ENCODE measurements around the gene MAP7D2. TPM values are rescaled to one million over a fixed set of nuclear protein-coding genes. Genes with fewer than 3 reads are reported as not detected.

Gene MAP7D2
- total and polyA plus RNA-seq, 4 donors = 0.16 to 1.5 (median 0.42) TPM

- Histone ChIP-seq H3K27ac (ENCODE audit: low read depth in 1 of 2, low read length in 2 of 2) (no peak overlapping the region), H3K27me3 (ENCODE audit: control insufficient read depth in 4 of 4, insufficient read depth in 4 of 4, low read length in 3 of 4) (no peaks in the 10 kb centered on the region), H3K9ac (ENCODE audit: low read depth in 1 of 2, low read length in 2 of 2) (no peak overlapping the region), H3K9me3 (ENCODE audit: control insufficient read depth in 4 of 4, low read length in 3 of 4) (no peaks in the 10 kb centered on the region), H3K4me1 (ENCODE audit: control insufficient read depth in 4 of 4, insufficient read depth in 4 of 4, low read length in 3 of 4) (no peaks in the 10 kb centered on the region), H3K36me3 (ENCODE audit: control insufficient read depth in 4 of 4, insufficient read depth in 3 of 4, low read depth in 1 of 4, low read length in 3 of 4) (peaks cover 4 to 32% (median 20%) of the 10 kb centered on the region in 4 donors), H3K4me3 (ENCODE audit: low read depth in 1 of 3, low read length in 3 of 3) (no peak overlapping the region)
- DNase-seq (ENCODE audit: low spot score) = no peak
- TF ChIP-seq FOXA2 (IDR thresholded peaks at IDR 0.05) (no peak), EGR1 (IDR thresholded peaks at IDR 0.05; ENCODE audit: low read depth in 2 of 2) (no peak), FOXA1 (IDR thresholded peaks at IDR 0.05) (no peak), RXRA (IDR thresholded peaks at IDR 0.05) (no peak), REST (IDR thresholded peaks at IDR 0.05) (no peak), RAD21 (IDR thresholded peaks at IDR 0.05) (no peak), CTCF (IDR thresholded peaks at IDR 0.05; ENCODE audit: low read depth, low read length, missing input control) (no peak)
- WGBS = 88% methylated on average over 4 of the region's 4 CpGs
Observed at GRCh38 chrX:20159797-20160385, 43.2 kb upstream of the MAP7D2 start.

- H3K27ac ChIP-seq (ENCODE audit: low read depth in 1 of 2, low read length in 2 of 2) = no peak overlapping the region
- DNase-seq (ENCODE audit: low spot score) = no peak
- no peak overlapping the region for H3K9ac ChIP-seq (ENCODE audit: low read depth in 1 of 2, low read length in 2 of 2)
- no peak for TF ChIP-seq SP1 (IDR thresholded peaks at IDR 0.05)
- TF ChIP-seq TAF1 (conservative IDR thresholded peaks at IDR 0.05) = no peak
- no peak for TF ChIP-seq GABPA (IDR thresholded peaks at IDR 0.05 in 1 of 2, conservative IDR thresholded peaks at IDR 0.05 in 1 of 2)
- TF ChIP-seq EGR1 (IDR thresholded peaks at IDR 0.05; ENCODE audit: low read depth in 2 of 2) = no peak
- no peak for TF ChIP-seq RAD21 (IDR thresholded peaks at IDR 0.05)
- no peak for TF ChIP-seq FOXA2 (IDR thresholded peaks at IDR 0.05)
- no peak for TF ChIP-seq JUND (IDR thresholded peaks at IDR 0.05)
- TF ChIP-seq RXRA (IDR thresholded peaks at IDR 0.05) = no peak
- TF ChIP-seq MAX (IDR thresholded peaks at IDR 0.05) = no peak
- TF ChIP-seq ATF3 (IDR thresholded peaks at IDR 0.05) = no peak
- TF ChIP-seq HNF4G (IDR thresholded peaks at IDR 0.05) = no peak
- no peak for TF ChIP-seq ZBTB33 (IDR thresholded peaks at IDR 0.05)
- no peaks in the 10 kb centered on the region for H3K9me3 ChIP-seq (ENCODE audit: control insufficient read depth in 4 of 4, low read length in 3 of 4)
- peaks cover 0 to 8% (median 2%) of the 10 kb centered on the region in 4 donors for H3K4me1 ChIP-seq (ENCODE audit: control insufficient read depth in 4 of 4, insufficient read depth in 4 of 4, low read length in 3 of 4)
- no peak overlapping the region for H3K4me3 ChIP-seq (ENCODE audit: low read depth in 1 of 3, low read length in 3 of 3)
- peaks cover 4 to 28% (median 19%) of the 10 kb centered on the region in 4 donors for H3K36me3 ChIP-seq (ENCODE audit: control insufficient read depth in 4 of 4, insufficient read depth in 3 of 4, low read depth in 1 of 4, low read length in 3 of 4)
- no peaks in the 10 kb centered on the region for H3K27me3 ChIP-seq (ENCODE audit: control insufficient read depth in 4 of 4, insufficient read depth in 4 of 4, low read length in 3 of 4)
- WGBS = 97% methylated on average over 3 of the region's 3 CpGs
Observed at GRCh38 chrX:20151689-20152088, 35.0 kb upstream of the MAP7D2 start.
